Lung (tissue), 12 donors: ENCODE data around the gene TAGLN. TPM values are rescaled to one million over a fixed set of nuclear protein-coding genes. Genes with fewer than 3 reads are reported as not detected.
A peak's percentile ranks its signal among the peaks of the same experiment; 100 is the strongest.

Experiments
- ATAC-seq: fragments of 200-7000 bp; cut with Tn5 transposase; one replicate; pipeline ENCODE4 v1.9.1; 2020; ENCODE audit warnings: moderate number of reproducible peaks; ENCODE audit not compliant: insufficient read depth, low FRiP score
- DNase-seq, 3 donors: peaks; one replicate each; pipeline ENCODE4 v3.0.0-alpha.2; 2013 to 2017
- H3K27ac ChIP-seq, 2 donors: one replicate each; pipeline ENCODE4 v1.5.1; 2013; ENCODE audit warnings: mild to moderate bottlenecking in 2 of 2, moderate library complexity in 2 of 2, control low read depth in 1 of 2, inconsistent platforms in 1 of 2, low read depth in 1 of 2, low read length in 1 of 2
- H3K27me3 ChIP-seq, 3 donors: one replicate each; pipeline ENCODE4 v1.5.1; 2013; ENCODE audit warnings: low read length in 2 of 3; ENCODE audit not compliant: control insufficient read depth in 3 of 3, insufficient read depth in 3 of 3
- H3K36me3 ChIP-seq, 4 donors: one replicate each; pipeline ENCODE4 v1.5.1; 2013; ENCODE audit warnings: low read length in 4 of 4, mild to moderate bottlenecking in 1 of 4, moderate library complexity in 1 of 4; ENCODE audit not compliant: control insufficient read depth in 4 of 4, insufficient read depth in 4 of 4
- H3K4me1 ChIP-seq, 5 donors: one replicate each; pipeline ENCODE4 v1.5.1; 2013; ENCODE audit warnings: low read length in 5 of 5, mild to moderate bottlenecking in 2 of 5, moderate library complexity in 1 of 5; ENCODE audit not compliant: control insufficient read depth in 5 of 5, insufficient read depth in 5 of 5
- H3K4me3 ChIP-seq: one replicate; pipeline ENCODE4 v1.5.1; 2013; ENCODE audit warnings: mild to moderate bottlenecking, control low read depth, moderate library complexity
- H3K9ac ChIP-seq, 2 donors: one replicate each; pipeline ENCODE4 v1.5.1; 2013; ENCODE audit warnings: low read length in 2 of 2, control low read depth in 1 of 2; ENCODE audit not compliant: insufficient read depth in 1 of 2
- H3K9me3 ChIP-seq, 4 donors: one replicate each; pipeline ENCODE4 v1.5.1; 2013; ENCODE audit warnings: low read length in 3 of 4, mild to moderate bottlenecking in 1 of 4, moderate library complexity in 1 of 4; ENCODE audit not compliant: control insufficient read depth in 4 of 4, insufficient read depth in 3 of 4
- WGBS, 2 donors: extraction: QIAGEN DNeasy Blood & Tissue Kit; methylation state at CpG; one replicate each; pipeline ENCODE4 v1.1.7; 2013; 5-methylcytosine and 5-hydroxymethylcytosine counted together
- polyA plus RNA-seq, 2 donors: library from polyadenylated mRNA; stranded (reverse); fragments of 200-250 nt; gene quantifications; one replicate each; pipeline ENCODE4 v1.2.1, GENCODE V29; 2013
- total RNA-seq, 2 donors: library from RNA; depleted of rRNA in 1 of 2; stranded (reverse); fragments of >200 nt in 1 of 2; gene quantifications; one replicate each; pipeline ENCODE4 v1.2.1, GENCODE V29; 2014 to 2021
- TF ChIP-seq, protein P1 (sequence below): IDR thresholded peaks from 2 replicates; pipeline ENCODE4 v1.5.1; 2012; ENCODE audit warnings: mild to moderate bottlenecking; ENCODE audit errors: control extremely low read depth, extremely low read depth
- donor health status: control.
- donor health status: control.
- donor health status: Bipolar disorder and iron deficiency.
- donor health status: healthy.
- donor health status: DM: yes; HTN: yes; CAD: no.

TAGLN gene
- total and polyA plus RNA-seq, 4 donors: 172 to 683 (median 519) TPM

DNA sequence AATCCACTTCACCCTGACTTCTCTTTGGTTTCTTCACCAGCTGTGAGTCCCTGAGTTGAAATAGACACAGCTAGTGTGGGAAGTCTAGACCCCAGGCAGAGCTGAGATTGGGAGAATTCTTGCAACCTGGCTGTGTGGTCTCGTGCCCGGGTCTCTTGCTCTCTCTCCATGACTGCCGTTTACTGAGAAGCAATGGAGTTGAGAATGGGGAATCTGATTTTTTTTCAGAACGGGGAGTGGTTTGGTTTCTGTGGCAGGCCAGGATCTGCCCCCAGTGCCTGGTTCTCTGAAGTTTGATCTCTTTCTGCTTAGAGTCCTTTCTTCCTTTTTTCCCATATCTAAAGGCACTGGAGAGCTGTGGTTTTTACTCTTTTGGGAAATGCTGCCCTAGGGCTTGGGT is 19.1 kb upstream of the TAGLN start:
- Histone ChIP-seq H3K4me1 (peaks cover 10 to 25% (median 13%) of the 10 kb centered on the region in 5 donors), H3K36me3 (peaks cover 6 to 15% (median 10%) of the 10 kb centered on the region in 4 donors), H3K4me3 (peak overlapping the region; percentile 91), H3K27ac (peak overlapping the region in 1 of 2 donors; percentile 97), H3K9me3 (no peaks in the 10 kb centered on the region), H3K9ac (peak overlapping the region in 1 of 2 donors; percentile 80), H3K27me3 (no peaks in the 10 kb centered on the region)
- 19 to 46% methylated on average over 4 of the region's 4 CpGs for WGBS, 2 donors
- ATAC-seq: no peak
- TF ChIP-seq, protein P1, sequence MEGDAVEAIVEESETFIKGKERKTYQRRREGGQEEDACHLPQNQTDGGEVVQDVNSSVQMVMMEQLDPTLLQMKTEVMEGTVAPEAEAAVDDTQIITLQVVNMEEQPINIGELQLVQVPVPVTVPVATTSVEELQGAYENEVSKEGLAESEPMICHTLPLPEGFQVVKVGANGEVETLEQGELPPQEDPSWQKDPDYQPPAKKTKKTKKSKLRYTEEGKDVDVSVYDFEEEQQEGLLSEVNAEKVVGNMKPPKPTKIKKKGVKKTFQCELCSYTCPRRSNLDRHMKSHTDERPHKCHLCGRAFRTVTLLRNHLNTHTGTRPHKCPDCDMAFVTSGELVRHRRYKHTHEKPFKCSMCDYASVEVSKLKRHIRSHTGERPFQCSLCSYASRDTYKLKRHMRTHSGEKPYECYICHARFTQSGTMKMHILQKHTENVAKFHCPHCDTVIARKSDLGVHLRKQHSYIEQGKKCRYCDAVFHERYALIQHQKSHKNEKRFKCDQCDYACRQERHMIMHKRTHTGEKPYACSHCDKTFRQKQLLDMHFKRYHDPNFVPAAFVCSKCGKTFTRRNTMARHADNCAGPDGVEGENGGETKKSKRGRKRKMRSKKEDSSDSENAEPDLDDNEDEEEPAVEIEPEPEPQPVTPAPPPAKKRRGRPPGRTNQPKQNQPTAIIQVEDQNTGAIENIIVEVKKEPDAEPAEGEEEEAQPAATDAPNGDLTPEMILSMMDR: no peak
- no peak for DNase-seq

DNA sequence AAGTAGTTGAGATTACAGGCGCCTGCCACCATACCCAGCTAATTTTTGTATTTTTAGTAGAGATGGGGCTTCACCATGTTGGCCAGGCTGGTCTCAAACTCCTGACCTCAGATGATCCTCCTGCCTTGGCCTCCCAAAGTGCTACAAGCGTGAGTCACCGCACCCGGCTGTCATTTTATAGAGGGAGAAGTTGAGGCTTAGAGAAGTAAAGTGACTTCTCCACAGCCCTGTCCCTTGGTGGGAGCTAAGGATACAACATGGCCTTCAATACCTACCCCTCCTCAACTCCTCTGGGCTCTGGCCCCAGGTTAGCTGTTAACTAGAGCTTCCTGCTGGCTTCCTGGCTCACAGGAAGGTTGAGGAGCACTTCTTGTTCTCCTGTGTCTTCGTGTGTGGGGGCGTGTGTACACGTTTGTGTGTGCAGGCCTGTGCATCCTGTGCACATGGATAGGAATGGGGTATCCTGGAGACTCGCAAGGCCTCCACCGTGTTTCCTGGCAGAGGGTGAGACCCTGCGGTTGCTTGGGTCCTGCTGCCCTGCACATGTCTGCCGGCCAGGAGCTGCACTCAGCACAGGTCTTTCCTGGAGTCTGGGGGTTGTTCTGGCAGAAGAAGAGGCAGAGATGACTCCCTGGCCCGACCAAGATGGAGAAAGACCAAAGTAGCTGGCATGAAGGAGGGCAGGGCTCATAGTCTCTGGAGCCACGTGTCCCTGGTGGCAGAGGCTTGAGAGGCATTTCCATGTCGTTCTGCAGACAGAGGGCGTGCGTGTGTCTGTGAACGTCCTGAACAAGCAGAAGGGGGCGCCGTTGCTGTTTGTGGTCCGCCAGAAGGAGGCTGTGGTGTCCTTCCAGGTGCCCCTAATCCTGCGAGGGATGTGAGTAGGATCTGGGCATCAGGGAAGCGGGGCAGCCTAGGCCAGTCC is 18.2 kb upstream of the TAGLN start:
- no peaks in the 10 kb centered on the region for H3K9me3 ChIP-seq
- no peak overlapping the region for H3K4me3 ChIP-seq
- TF ChIP-seq, protein P1: peak; percentile 56
- no peaks in the 10 kb centered on the region for H3K27me3 ChIP-seq
- no peak for ATAC-seq
- H3K27ac ChIP-seq: peak overlapping the region in 1 of 2 donors; percentile 15
- peaks cover 6 to 18% (median 10%) of the 10 kb centered on the region in 4 donors for H3K36me3 ChIP-seq
- 45 to 52% methylated on average over 22 of the region's 22 CpGs for WGBS, 2 donors
- H3K4me1 ChIP-seq: peaks cover 10 to 25% (median 13%) of the 10 kb centered on the region in 5 donors
- DNase-seq: peak in 2 of 3 donors; percentile 71
- H3K9ac ChIP-seq: no peak overlapping the region

DNA sequence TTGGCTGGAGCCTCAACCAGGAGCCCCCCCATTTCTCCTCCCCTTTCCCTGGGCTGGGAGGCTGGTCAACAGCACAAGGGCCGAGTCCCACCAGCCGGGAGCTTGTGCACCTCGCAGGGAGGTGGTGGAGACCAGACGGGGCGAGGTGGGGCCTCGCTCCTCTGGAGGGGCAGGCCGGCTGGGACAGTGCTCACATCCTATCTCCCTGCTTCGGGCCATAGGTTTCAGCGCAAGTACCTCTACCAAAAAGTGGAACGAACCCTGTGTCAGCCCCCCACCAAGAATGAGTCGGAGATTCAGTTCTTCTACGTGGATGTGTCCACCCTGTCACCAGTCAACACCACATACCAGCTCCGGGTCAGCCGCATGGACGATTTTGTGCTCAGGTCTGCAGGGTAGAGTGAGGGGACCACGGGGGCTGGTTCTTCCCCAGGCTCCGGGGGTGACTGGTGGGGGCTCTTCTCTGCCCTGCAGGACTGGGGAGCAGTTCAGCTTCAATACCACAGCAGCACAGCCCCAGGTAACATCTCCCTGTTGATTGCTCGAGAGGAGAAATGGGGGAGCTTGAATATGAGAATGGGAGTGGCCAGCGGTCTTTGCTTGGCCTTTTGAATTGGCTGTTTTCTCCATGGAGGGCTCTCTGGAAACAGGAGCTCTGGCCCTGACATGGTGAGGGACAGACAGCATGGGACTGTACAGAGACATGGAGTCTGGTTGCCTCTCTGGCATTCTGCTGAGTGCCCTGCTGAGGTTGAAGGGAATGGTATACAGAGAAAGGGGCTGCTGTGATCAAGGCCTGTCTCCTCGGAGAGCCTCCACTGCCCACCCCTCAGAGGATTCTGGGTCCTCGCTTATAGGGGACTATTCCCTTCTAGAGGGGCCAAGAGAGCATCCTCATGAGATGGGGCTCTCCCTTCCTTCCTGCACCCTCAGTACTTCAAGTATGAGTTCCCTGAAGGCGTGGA is 17.3 kb upstream of the TAGLN start:
- WGBS, 2 donors: 93 to 97% methylated on average over 20 to 22 of the region's 22 CpGs
- Histone ChIP-seq H3K9me3 (no peaks in the 10 kb centered on the region), H3K36me3 (peaks cover 6 to 21% (median 10%) of the 10 kb centered on the region in 4 donors), H3K27ac (no peak overlapping the region), H3K4me1 (peaks cover 10 to 25% (median 13%) of the 10 kb centered on the region in 5 donors), H3K4me3 (no peak overlapping the region), H3K27me3 (no peaks in the 10 kb centered on the region), H3K9ac (no peak overlapping the region)
- TF ChIP-seq, protein P1: no peak
- ATAC-seq (no peak), DNase-seq (no peak)
